Measurements from ENCODE around the gene SLC9C1.
A peak's percentile ranks its signal among the peaks of the same experiment; 100 is the strongest.

Gene SLC9C1

DNA sequence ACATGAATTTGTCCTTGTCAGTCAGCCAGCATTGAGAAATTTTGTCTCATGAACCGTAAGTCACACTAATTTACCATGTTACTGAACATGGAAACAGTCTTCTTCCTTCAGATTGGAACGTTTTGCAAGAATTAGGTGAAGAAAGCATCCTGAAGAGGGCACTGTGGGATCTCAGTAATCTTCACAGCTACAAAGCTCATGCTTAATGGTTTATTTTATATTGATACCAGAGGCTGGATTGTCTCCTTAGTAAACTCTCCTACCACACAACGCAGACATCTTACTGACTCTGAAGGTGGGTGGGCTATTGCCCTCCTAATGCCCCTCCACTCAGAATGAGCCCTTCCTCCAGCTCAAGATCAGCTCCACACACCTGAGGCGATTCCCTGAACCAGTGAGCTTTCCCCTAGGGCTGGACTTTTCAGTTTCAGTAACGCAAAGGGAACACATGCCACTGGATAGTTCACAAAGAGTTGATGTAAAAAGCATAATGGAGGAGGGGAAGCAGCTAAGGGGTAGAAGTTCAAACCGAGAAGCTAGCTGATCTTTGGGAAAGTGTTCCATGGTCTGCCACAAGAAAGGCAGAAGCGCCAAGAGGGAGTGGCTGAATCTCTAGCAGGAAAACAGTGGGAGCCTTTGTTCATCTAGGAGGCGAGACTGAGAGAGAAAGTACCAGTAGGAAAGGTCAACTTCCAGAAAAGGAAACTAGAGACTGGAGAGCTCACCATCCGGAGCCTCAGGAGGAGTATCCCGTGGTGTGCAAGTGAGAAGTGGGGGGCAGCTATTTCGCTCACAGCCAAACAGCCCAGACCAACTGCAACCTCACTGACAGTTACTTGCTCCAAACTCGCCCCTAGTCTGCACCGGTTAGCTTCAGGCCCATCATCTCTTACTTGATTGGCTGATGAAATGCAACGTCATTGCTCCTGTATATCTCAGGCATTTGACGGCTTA, at the start of gene SLC9C1:
TSS of gene SLC9C1 (minus strand) at position 849 of the 954 bp plus-strand sequence. CDS start 7,425 bp downstream, outside the sequence.
- H3K36me3 Mint-ChIP-seq (ENCODE audit: low read depth), result no peaks in the 10 kb centered on the region
- peaks cover 8% of the 10 kb centered on the region for H3K4me1 Mint-ChIP-seq
- no peaks in the 10 kb centered on the region for H3K27me3 Mint-ChIP-seq (ENCODE audit: low read depth)
- TF ChIP-seq CTCF (IDR thresholded peaks at IDR 0.05; ENCODE audit: unreplicated experiment in 3 of 3), result peak; percentile 61 to 69 (median 61)
- H3K9me3 Mint-ChIP-seq, result peaks cover 5% of the 10 kb centered on the region
- peak within 1 kb of the TSS; percentile 73 to 81 (median 77) for H3K4me3 Mint-ChIP-seq
- H3K27ac Mint-ChIP-seq, result peak within 1 kb of the TSS; percentile 68 to 92 (median 87)

DNA sequence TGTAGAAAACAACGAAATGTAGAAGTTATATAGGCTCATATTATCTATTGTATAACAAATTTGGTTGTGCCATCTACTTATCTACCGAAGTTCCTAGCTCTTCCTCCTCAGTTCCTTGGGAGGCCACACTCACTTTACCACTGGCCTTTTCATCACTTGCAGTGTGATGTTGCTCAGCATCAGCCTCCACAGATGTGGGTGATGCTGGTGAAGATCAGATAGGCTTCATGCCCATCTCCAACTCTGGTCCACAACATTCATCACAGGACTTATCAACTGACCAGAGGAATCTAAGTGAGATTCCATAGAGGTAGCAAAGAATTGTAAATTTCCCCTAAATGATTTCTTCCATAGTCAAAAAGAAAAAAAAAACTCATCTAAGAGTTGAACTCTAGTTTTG, 47.4 kb upstream of the SLC9C1 start:
- peaks cover 5% of the 10 kb centered on the region for H3K27me3 Mint-ChIP-seq (ENCODE audit: low read depth)
- peaks cover 5% of the 10 kb centered on the region for H3K4me1 Mint-ChIP-seq
- no peak for TF ChIP-seq CTCF (IDR thresholded peaks at IDR 0.05; ENCODE audit: unreplicated experiment in 3 of 3)
- H3K36me3 Mint-ChIP-seq (ENCODE audit: low read depth), result peaks cover 73% of the 10 kb centered on the region
- H3K27ac Mint-ChIP-seq, result no peak overlapping the region
- no peak overlapping the region for H3K4me3 Mint-ChIP-seq
- peaks cover 10% of the 10 kb centered on the region for H3K9me3 Mint-ChIP-seq

- Mint-ChIP-seq H3K4me1 (peaks cover 19% of the 10 kb centered on the region), H3K27ac (no peak overlapping the region), H3K36me3 (ENCODE audit: low read depth) (peaks cover 68% of the 10 kb centered on the region), H3K9me3 (peaks cover 10% of the 10 kb centered on the region), H3K4me3 (no peak overlapping the region), H3K27me3 (ENCODE audit: low read depth) (peaks cover 5% of the 10 kb centered on the region)
- no peak for TF ChIP-seq CTCF (IDR thresholded peaks at IDR 0.05; ENCODE audit: unreplicated experiment in 3 of 3)
Observed at GRCh38 chr3:112339609-112340008, 45.6 kb upstream of the SLC9C1 start.

GRCh38 chr3:112339134-112339533, 45.1 kb upstream of the SLC9C1 start:
- Mint-ChIP-seq H3K36me3 (ENCODE audit: low read depth) (peaks cover 63% of the 10 kb centered on the region), H3K4me3 (no peak overlapping the region), H3K27ac (no peak overlapping the region), H3K27me3 (ENCODE audit: low read depth) (peaks cover 5% of the 10 kb centered on the region), H3K9me3 (peaks cover 7% of the 10 kb centered on the region), H3K4me1 (peaks cover 24% of the 10 kb centered on the region)
- no peak for TF ChIP-seq CTCF (IDR thresholded peaks at IDR 0.05; ENCODE audit: unreplicated experiment in 3 of 3)

DNA sequence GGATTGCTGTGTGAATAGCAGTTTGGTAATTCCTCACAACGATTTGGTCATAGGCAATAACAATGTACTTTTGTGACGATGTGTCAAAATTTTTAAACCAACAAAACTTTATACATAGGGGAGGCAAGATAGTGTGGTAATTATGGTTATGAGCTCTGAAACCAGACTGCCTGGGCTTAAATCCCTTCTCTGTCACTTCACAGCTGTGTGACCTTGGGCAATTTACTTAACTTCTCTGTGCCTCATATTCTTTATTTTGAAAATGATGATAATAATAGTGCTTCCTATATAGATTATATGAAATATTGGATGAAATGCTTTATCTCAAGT, 44.7 kb upstream of the SLC9C1 start:
- Mint-ChIP-seq H3K4me3 (no peak overlapping the region), H3K36me3 (ENCODE audit: low read depth) (peaks cover 59% of the 10 kb centered on the region), H3K27ac (no peak overlapping the region), H3K4me1 (peaks cover 28% of the 10 kb centered on the region), H3K27me3 (ENCODE audit: low read depth) (peaks cover 5% of the 10 kb centered on the region), H3K9me3 (peaks cover 4% of the 10 kb centered on the region)
- TF ChIP-seq CTCF (IDR thresholded peaks at IDR 0.05; ENCODE audit: unreplicated experiment in 3 of 3), result no peak

Measured in nephron (organoid).